Measurements from ENCODE around the gene GPC5.

The GPC5 gene

DNA sequence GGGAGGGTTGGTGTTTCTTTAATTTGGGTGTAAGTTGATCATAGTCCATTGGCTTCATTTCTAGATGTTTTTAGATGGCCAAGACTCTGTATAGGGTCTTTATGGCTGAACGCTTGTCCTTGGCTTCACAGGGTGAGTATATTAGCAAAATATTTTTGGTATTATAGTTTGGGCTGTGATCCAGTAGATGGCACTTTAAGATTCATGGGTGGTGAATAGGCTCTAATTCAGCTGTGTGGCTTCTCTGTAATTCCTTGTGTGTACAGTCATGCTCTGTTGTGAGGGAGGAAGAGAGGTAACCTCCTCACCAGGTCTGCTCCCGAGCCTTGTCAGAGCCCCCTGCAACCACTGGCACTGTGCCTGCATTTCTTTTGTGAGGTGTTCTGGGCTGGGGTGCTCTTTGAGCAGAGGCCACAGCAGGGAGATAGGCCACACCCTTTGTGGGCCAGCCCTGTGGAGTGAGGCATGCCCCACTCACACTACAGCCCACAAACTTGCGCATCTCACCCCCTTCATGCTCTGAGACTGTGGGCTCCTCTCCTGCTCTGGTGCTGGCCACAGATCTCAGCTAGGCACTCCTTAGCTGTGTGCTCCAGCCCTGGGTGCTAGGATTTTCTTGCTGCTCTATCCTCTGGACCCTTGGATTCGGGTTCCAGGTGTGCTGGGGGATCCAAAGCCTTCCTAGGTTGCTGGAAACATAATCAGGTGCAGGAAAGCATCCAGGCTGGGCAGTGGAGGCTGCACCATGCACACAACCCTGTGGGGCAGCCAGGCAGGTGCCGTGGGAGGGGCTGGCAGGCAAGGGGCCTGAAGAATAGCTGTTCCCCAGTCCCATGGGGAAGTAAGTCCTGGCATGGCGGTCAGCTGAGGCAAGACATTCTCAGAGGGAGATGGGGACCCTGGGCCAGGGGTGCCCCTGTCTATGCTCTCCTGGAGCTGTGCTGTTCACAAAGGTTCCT, 193.9 kb downstream of the GPC5 start:
- TF ChIP-seq, protein P1, sequence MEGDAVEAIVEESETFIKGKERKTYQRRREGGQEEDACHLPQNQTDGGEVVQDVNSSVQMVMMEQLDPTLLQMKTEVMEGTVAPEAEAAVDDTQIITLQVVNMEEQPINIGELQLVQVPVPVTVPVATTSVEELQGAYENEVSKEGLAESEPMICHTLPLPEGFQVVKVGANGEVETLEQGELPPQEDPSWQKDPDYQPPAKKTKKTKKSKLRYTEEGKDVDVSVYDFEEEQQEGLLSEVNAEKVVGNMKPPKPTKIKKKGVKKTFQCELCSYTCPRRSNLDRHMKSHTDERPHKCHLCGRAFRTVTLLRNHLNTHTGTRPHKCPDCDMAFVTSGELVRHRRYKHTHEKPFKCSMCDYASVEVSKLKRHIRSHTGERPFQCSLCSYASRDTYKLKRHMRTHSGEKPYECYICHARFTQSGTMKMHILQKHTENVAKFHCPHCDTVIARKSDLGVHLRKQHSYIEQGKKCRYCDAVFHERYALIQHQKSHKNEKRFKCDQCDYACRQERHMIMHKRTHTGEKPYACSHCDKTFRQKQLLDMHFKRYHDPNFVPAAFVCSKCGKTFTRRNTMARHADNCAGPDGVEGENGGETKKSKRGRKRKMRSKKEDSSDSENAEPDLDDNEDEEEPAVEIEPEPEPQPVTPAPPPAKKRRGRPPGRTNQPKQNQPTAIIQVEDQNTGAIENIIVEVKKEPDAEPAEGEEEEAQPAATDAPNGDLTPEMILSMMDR (IDR thresholded peaks at IDR 0.05) = no peak
- Histone ChIP-seq H3K36me3 (no peaks in the 10 kb centered on the region), H3K9me3 (no peaks in the 10 kb centered on the region), H3K27me3 (no peaks in the 10 kb centered on the region), H3K4me3 (no peak overlapping the region), H3K4me1 (no peaks in the 10 kb centered on the region), H3K27ac (no peak overlapping the region)
- DNase-seq = no peak
- intact Hi-C loops (cut with DNase I; ENCODE audit: low total_unique reads) = no loop called here

DNA sequence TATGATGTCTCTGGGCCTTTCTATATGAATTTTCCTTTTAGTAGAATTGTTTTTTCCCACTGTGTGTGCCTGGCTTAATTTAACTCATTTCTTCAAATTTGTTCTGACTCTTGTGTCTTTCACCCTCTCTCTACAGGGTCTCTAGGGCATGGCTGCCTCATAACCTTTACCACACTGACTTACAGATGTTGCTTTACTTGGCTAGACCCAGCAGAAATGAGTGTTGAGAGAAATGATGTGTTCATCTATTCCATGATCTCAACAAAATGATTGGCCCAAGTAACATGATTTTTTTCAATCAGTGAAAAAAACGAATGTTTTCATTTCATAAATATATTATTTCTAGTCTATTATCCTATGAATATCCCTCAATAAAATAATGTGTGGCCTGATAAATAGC, 195.0 kb downstream of the GPC5 start:
- Histone ChIP-seq H3K27ac (no peak overlapping the region), H3K27me3 (no peaks in the 10 kb centered on the region), H3K4me3 (no peak overlapping the region), H3K4me1 (no peaks in the 10 kb centered on the region), H3K9me3 (no peaks in the 10 kb centered on the region), H3K36me3 (no peaks in the 10 kb centered on the region)
- intact Hi-C loops (cut with DNase I; ENCODE audit: low total_unique reads) = no loop called here
- no peak for DNase-seq
- TF ChIP-seq, protein P1 (IDR thresholded peaks at IDR 0.05) = no peak

DNA sequence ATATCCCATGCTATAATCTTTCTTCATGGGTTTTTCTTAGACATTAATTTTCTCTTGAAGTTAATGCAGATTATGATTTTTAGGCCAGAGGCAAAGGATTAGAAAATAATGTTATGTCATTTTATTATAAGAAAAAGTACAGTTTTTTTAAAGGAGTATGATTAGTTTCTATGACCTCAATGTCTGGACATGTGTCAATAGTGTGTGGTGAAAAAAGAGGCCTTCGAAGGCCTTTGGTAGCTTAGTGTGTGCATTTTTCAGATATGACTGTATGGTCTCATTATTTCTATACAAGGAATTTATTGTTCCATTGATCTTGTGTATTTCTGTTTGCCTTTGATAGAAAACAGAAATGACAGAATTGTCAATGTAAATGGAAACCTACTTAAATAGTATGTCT, 195.6 kb downstream of the GPC5 start:
- Histone ChIP-seq H3K4me1 (no peaks in the 10 kb centered on the region), H3K27ac (no peak overlapping the region), H3K27me3 (no peaks in the 10 kb centered on the region), H3K4me3 (no peak overlapping the region), H3K9me3 (no peaks in the 10 kb centered on the region), H3K36me3 (no peaks in the 10 kb centered on the region)
- TF ChIP-seq, protein P1 (IDR thresholded peaks at IDR 0.05) = no peak
- intact Hi-C loops (cut with DNase I; ENCODE audit: low total_unique reads) = no loop called here
- DNase-seq = no peak

DNA sequence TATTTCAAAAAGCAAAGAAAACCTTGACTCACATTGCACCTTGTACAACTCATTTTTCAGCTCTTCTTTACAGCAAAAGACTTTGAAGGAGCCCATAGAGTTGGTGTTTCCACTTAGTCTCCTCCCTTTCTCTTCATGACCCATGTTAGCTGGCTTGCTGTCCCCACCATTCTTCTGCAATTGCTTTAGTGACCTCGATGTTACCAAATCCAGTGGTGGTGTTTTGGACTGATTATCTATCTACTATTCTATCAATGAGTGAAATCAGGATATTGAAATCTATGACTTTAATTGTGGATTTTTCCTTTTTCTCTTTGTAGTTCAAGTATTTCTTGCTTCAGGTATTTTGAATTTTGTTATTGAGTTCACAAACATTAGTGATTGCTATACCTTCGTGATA, 197.3 kb downstream of the GPC5 start:
- Histone ChIP-seq H3K27me3 (no peaks in the 10 kb centered on the region), H3K4me1 (no peaks in the 10 kb centered on the region)
- TF ChIP-seq, protein P1 (IDR thresholded peaks at IDR 0.05) = no peak

DNA sequence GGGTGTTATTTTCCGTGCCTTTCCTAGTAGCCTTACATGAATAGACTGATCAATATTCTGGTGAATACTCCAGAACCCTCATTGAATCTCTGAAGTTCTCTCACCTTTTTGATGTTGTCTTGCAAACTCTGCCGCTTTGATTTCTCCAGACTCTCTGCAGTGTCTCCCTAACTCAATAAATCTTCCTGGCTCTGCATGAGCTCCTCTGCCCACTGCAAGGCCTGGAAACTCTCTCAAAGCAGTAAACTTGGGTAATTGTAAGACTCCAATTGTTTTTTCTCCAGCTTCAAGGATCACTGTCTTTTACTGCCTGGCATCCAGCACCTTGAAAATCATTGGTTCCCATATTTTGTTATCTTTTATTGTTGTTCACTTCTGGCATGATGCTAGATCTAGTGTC, 198.4 kb downstream of the GPC5 start:
- no peak for DNase-seq
- Histone ChIP-seq H3K4me3 (no peak overlapping the region), H3K27ac (no peak overlapping the region), H3K9me3 (no peaks in the 10 kb centered on the region), H3K27me3 (no peaks in the 10 kb centered on the region), H3K4me1 (no peaks in the 10 kb centered on the region), H3K36me3 (no peaks in the 10 kb centered on the region)
- TF ChIP-seq, protein P1 (IDR thresholded peaks at IDR 0.05) = no peak
- intact Hi-C loops (cut with DNase I; ENCODE audit: low total_unique reads) = no loop called here

More for the DNA sequence above, 197.3 kb downstream of the GPC5 start:
- no peaks in the 10 kb centered on the region for H3K9me3 ChIP-seq
- no peak overlapping the region for H3K4me3 ChIP-seq
- no peak overlapping the region for H3K27ac ChIP-seq
- DNase-seq = no peak
- intact Hi-C loops (cut with DNase I; ENCODE audit: low total_unique reads) = no loop called here
- H3K36me3 ChIP-seq = no peaks in the 10 kb centered on the region

All from tibial artery (tissue), 4 donors.